Mesenchymal stem cell (in vitro differentiated cells and primary cell): ENCODE data around the gene LIPC.

ENCODE experiments used
- DNase-seq: peaks from one replicate; pipeline ENCODE4 v3.0.0-alpha.2; 2013
- H2AFZ ChIP-seq: one replicate; pipeline ENCODE4 v1.6.1; 2013; ENCODE audit warnings: low read depth, mild to moderate bottlenecking, control low read depth, inconsistent platforms, low read length, moderate library complexity
- H2AK5ac ChIP-seq: 2 replicates; pipeline ENCODE4 v1.6.1; 2013; ENCODE audit warnings: low read length, moderate library complexity, mild to moderate bottlenecking, inconsistent platforms; ENCODE audit not compliant: severe bottlenecking
- H2BK120ac ChIP-seq: one replicate; pipeline ENCODE4 v1.6.1; 2013; ENCODE audit warnings: low read depth, mild to moderate bottlenecking, inconsistent platforms, low read length, moderate library complexity
- H2BK12ac ChIP-seq, 2 experiments: one replicate each; pipeline ENCODE4 v1.6.1; 2013; ENCODE audit warnings: inconsistent platforms in 2 of 2, low read length in 2 of 2, mild to moderate bottlenecking in 2 of 2, moderate library complexity in 2 of 2, control low read depth in 1 of 2
- H2BK15ac ChIP-seq: one replicate; pipeline ENCODE4 v1.6.1; 2013; ENCODE audit warnings: mild to moderate bottlenecking, low read depth, inconsistent platforms; ENCODE audit not compliant: poor library complexity, severe bottlenecking
- H2BK5ac ChIP-seq: 2 replicates; pipeline ENCODE4 v1.6.1; 2013; ENCODE audit warnings: low read depth, mild to moderate bottlenecking, low read length, control low read depth, inconsistent platforms; ENCODE audit not compliant: poor library complexity, severe bottlenecking
- H3K14ac ChIP-seq, 2 experiments: one replicate each; pipeline ENCODE4 v1.6.1; 2013; ENCODE audit warnings: inconsistent platforms in 2 of 2, low read length in 2 of 2, control low read depth in 1 of 2, mild to moderate bottlenecking in 1 of 2, moderate library complexity in 1 of 2
- H3K18ac ChIP-seq, 2 experiments: one replicate each; pipeline ENCODE4 v1.6.1; 2013; ENCODE audit warnings: inconsistent platforms in 2 of 2, low read length in 2 of 2, control low read depth in 1 of 2, low read depth in 1 of 2, mild to moderate bottlenecking in 1 of 2
- H3K23ac ChIP-seq, 2 experiments: one replicate each; pipeline ENCODE4 v1.6.1; 2013; ENCODE audit warnings: inconsistent platforms in 2 of 2, low read length in 2 of 2, mild to moderate bottlenecking in 2 of 2, moderate library complexity in 2 of 2, control low read depth in 1 of 2
- H3K27ac ChIP-seq: 2 replicates; pipeline ENCODE4 v1.5.1; 2013; ENCODE audit warnings: mild to moderate bottlenecking, moderate library complexity, low read length, control low read depth, inconsistent platforms; ENCODE audit not compliant: poor library complexity, severe bottlenecking
- H3K27me3 ChIP-seq, 2 experiments: 2 replicates each; pipeline versions ENCODE4 v1.6.1 to v1.7.0; 2013; ENCODE audit warnings: low read length in 2 of 2, mild to moderate bottlenecking in 2 of 2, moderate library complexity in 2 of 2, control low read depth in 1 of 2, inconsistent platforms in 1 of 2; ENCODE audit not compliant: control insufficient read depth in 1 of 2, insufficient read depth in 1 of 2
- H3K36me3 ChIP-seq, 2 experiments: 2 replicates each; pipeline versions ENCODE4 v1.6.1 to v1.7.0; 2013; ENCODE audit warnings: low read length in 2 of 2, control low read depth in 1 of 2, inconsistent platforms in 1 of 2, low read depth in 1 of 2, mild to moderate bottlenecking in 1 of 2; ENCODE audit not compliant: insufficient read depth in 2 of 2, control insufficient read depth in 1 of 2
- H3K4ac ChIP-seq, 2 experiments: one replicate each; pipeline ENCODE4 v1.6.1; 2013; ENCODE audit warnings: inconsistent platforms in 2 of 2, low read length in 2 of 2, mild to moderate bottlenecking in 2 of 2, moderate library complexity in 2 of 2, control low read depth in 1 of 2, low read depth in 1 of 2
- H3K4me1 ChIP-seq: 2 replicates; pipeline ENCODE4 v1.6.1; 2013; ENCODE audit warnings: low read depth, low read length, control low read depth; ENCODE audit not compliant: control insufficient read depth, insufficient read depth
- H3K4me2 ChIP-seq: 2 replicates; pipeline ENCODE4 v1.6.1; 2013; ENCODE audit warnings: low read length, mild to moderate bottlenecking, inconsistent platforms; ENCODE audit not compliant: poor library complexity, severe bottlenecking
- H3K4me3 ChIP-seq, 2 experiments: 2 replicates each; pipeline versions ENCODE4 v1.5.1 to v1.7.0; 2013; ENCODE audit warnings: low read length in 2 of 2, mild to moderate bottlenecking in 2 of 2, control low read depth in 1 of 2, low read depth in 1 of 2; ENCODE audit not compliant: insufficient read depth in 1 of 2
- H3K79me1 ChIP-seq: replicated peaks from 2 replicates; pipeline ENCODE4 v1.6.1; 2013; ENCODE audit warnings: mild to moderate bottlenecking, control low read depth, low read length, inconsistent platforms; ENCODE audit not compliant: poor library complexity, severe bottlenecking
- H3K9ac ChIP-seq: 2 replicates; pipeline ENCODE4 v1.7.0; 2013; ENCODE audit warnings: mild to moderate bottlenecking, low read length, moderate library complexity
- H3K9me3 ChIP-seq: 2 replicates; pipeline ENCODE4 v1.7.0; 2013; ENCODE audit warnings: mild to moderate bottlenecking, low read length; ENCODE audit not compliant: control insufficient read depth
- H4K8ac ChIP-seq: one replicate; pipeline ENCODE4 v1.6.1; 2013; ENCODE audit warnings: inconsistent platforms, mild to moderate bottlenecking, low read length, moderate library complexity
- H4K91ac ChIP-seq: one replicate; pipeline ENCODE4 v1.6.1; 2013; ENCODE audit warnings: mild to moderate bottlenecking, low read length, inconsistent platforms
- WGBS: methylation state at CpG from one replicate; pipeline ENCODE4 v1.1.7; 2013; ENCODE audit warnings: mixed read lengths; 5-methylcytosine and 5-hydroxymethylcytosine counted together

The LIPC gene

GRCh38 chr15:58538225-58538727 is 106.5 kb downstream of the LIPC start:
- 80% methylated on average over 16 of the region's 16 CpGs for WGBS
- H3K4ac ChIP-seq, result no peak overlapping the region
- peaks cover 4% of the 10 kb centered on the region for H3K4me1 ChIP-seq

DNA sequence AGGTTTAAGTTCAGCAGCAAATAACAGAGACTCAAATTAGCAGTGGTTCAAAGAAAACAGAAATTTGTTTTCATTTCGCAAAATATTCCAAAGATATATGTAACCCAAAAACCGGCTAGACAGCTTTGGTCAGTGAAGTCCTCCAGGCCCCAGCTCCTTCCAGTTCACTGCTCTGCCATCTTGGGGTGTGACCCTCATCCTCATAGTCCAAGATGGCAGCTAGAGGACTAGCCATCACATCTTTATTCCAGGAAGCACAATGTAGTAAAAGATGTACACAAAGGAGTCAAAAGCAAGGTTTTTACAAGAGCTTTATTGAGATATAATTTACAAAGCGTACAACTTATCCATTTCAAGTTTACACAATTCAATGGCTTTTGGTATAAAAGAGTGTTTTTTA is 107.1 kb downstream of the LIPC start:
- DNase-seq, result no peak
- Histone ChIP-seq H4K91ac (no peak overlapping the region), H3K79me1 (no peaks in the 10 kb centered on the region), H2AK5ac (no peak overlapping the region), H3K4ac (no peak overlapping the region), H2AFZ (no peak overlapping the region), H3K23ac (no peak overlapping the region), H2BK12ac (no peak overlapping the region), H2BK120ac (no peak overlapping the region), H3K4me2 (no peak overlapping the region), H3K4me3 (no peak overlapping the region), H2BK15ac (no peak overlapping the region), H3K27ac (no peak overlapping the region), H3K27me3 (peaks cover 0 to 28% of the 10 kb centered on the region in 2 experiments), H3K9me3 (peaks cover 4% of the 10 kb centered on the region), H3K36me3 (no peaks in the 10 kb centered on the region), H3K18ac (no peak overlapping the region), H4K8ac (no peak overlapping the region), H3K14ac (no peak overlapping the region), H3K9ac (no peak overlapping the region), H3K4me1 (peaks cover 4% of the 10 kb centered on the region), H2BK5ac (no peak overlapping the region)
- 96% methylated on average over 2 of the region's 3 CpGs for WGBS

More at GRCh38 chr15:58538225-58538727, 106.5 kb downstream of the LIPC start:
- no peak overlapping the region for H3K23ac ChIP-seq
- no peak overlapping the region for H3K14ac ChIP-seq
- H2BK5ac ChIP-seq, result no peak overlapping the region
- no peak overlapping the region for H4K91ac ChIP-seq
- H3K18ac ChIP-seq, result no peak overlapping the region
- no peak overlapping the region for H3K27ac ChIP-seq
- H2AFZ ChIP-seq, result no peak overlapping the region
- DNase-seq, result no peak
- no peak overlapping the region for H4K8ac ChIP-seq
- H3K36me3 ChIP-seq, result no peaks in the 10 kb centered on the region
- H2BK120ac ChIP-seq, result no peak overlapping the region
- no peak overlapping the region for H3K9ac ChIP-seq
- H3K27me3 ChIP-seq, result peaks cover 0 to 28% of the 10 kb centered on the region in 2 experiments
- no peak overlapping the region for H2AK5ac ChIP-seq
- H3K4me2 ChIP-seq, result no peak overlapping the region
- no peak overlapping the region for H2BK12ac ChIP-seq
- peaks cover 4% of the 10 kb centered on the region for H3K9me3 ChIP-seq
- no peak overlapping the region for H2BK15ac ChIP-seq
- no peaks in the 10 kb centered on the region for H3K79me1 ChIP-seq
- no peak overlapping the region for H3K4me3 ChIP-seq

DNA sequence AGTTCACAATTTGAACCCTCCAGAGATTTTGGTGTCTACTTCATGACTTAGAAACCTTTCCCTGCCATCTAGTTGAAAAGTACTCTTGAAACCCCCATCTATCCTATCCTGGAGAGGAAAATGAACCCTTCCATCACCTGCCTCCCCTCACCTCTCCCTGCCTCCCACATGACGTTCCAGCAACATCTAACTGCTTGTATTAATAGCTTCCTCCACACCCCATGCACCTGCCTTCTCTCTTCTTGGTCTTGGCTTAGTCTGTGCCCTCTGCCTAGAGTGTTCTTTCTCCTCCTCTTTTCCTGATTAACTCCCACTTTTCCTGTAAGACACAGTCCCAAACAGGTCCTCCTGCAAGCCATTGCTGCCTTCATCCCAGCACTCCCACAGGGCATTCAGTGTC is 107.8 kb downstream of the LIPC start:
- no peak overlapping the region for H3K23ac ChIP-seq
- no peak overlapping the region for H3K4me2 ChIP-seq
- H3K4me3 ChIP-seq, result no peak overlapping the region
- H3K27ac ChIP-seq, result no peak overlapping the region
- H2BK12ac ChIP-seq, result no peak overlapping the region
- peaks cover 0 to 28% of the 10 kb centered on the region in 2 experiments for H3K27me3 ChIP-seq
- H3K9ac ChIP-seq, result no peak overlapping the region
- H3K36me3 ChIP-seq, result no peaks in the 10 kb centered on the region
- H3K14ac ChIP-seq, result no peak overlapping the region
- no peak overlapping the region for H2AFZ ChIP-seq
- H3K9me3 ChIP-seq, result peaks cover 4% of the 10 kb centered on the region
- no peak overlapping the region for H3K4ac ChIP-seq
- 82% methylated on average over 1 of the region's 1 CpG for WGBS
- no peak overlapping the region for H2BK15ac ChIP-seq
- no peak overlapping the region for H2BK5ac ChIP-seq
- H4K8ac ChIP-seq, result no peak overlapping the region
- H4K91ac ChIP-seq, result no peak overlapping the region
- no peak overlapping the region for H3K18ac ChIP-seq
- H3K79me1 ChIP-seq, result no peaks in the 10 kb centered on the region
- H3K4me1 ChIP-seq, result peaks cover 4% of the 10 kb centered on the region
- H2AK5ac ChIP-seq, result no peak overlapping the region
- DNase-seq, result no peak
- no peak overlapping the region for H2BK120ac ChIP-seq

- H2AK5ac ChIP-seq, result no peak overlapping the region
- H3K27me3 ChIP-seq, result peaks cover 0 to 11% of the 10 kb centered on the region in 2 experiments
- H3K4me3 ChIP-seq, result no peak overlapping the region
- no peak overlapping the region for H2AFZ ChIP-seq
- DNase-seq, result no peak
- no peak overlapping the region for H3K4me2 ChIP-seq
- peak overlapping the region; percentile 64 for H4K91ac ChIP-seq
- 92% methylated on average over 21 of the region's 22 CpGs for WGBS
- H2BK15ac ChIP-seq, result no peak overlapping the region
- H3K79me1 ChIP-seq, result no peaks in the 10 kb centered on the region
- H3K18ac ChIP-seq, result no peak overlapping the region
- no peak overlapping the region for H3K14ac ChIP-seq
- peaks cover 4% of the 10 kb centered on the region for H3K9me3 ChIP-seq
- H3K4me1 ChIP-seq, result peaks cover 12% of the 10 kb centered on the region
- no peak overlapping the region for H3K4ac ChIP-seq
- no peaks in the 10 kb centered on the region for H3K36me3 ChIP-seq
- no peak overlapping the region for H2BK120ac ChIP-seq
- no peak overlapping the region for H3K23ac ChIP-seq
- H3K27ac ChIP-seq, result no peak overlapping the region
- no peak overlapping the region for H3K9ac ChIP-seq
- no peak overlapping the region for H4K8ac ChIP-seq
- no peak overlapping the region for H2BK12ac ChIP-seq
- no peak overlapping the region for H2BK5ac ChIP-seq
Measured at GRCh38 chr15:58541410-58542087, 109.8 kb downstream of the LIPC start.
